ENCODE measurements around the gene GLT6D1.

Gene GLT6D1

DNA sequence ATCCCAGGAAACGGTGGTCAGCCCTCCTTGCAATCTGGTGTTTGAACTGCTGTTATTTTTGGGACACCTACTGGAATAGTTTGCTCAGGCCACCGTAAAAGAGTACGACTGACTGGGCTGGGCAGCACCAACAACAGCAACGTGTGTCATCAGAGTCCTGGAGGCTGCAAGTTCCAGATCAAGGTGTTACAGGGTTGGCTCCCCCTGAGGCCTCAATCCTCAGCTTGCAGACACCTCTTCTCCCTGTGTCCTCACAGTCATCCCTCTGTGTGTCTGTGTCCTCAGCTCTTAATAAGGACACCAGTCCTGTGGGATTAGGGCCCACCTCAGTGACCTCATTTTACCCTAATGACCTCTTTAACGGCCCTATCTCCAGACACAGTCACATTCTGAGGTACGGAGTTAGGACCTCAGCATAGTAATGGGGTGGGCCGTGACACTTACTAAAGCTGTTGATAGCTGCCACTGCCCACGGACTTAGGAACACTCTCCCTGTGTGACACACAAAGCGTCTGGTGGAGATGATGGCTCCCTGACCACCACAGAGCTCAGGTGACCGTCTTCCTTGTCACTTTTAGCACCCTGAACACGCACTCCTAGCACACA, 16.8 kb downstream of the GLT6D1 start:
- DNase-seq (ENCODE audit: low spot score) = no peak

DNA sequence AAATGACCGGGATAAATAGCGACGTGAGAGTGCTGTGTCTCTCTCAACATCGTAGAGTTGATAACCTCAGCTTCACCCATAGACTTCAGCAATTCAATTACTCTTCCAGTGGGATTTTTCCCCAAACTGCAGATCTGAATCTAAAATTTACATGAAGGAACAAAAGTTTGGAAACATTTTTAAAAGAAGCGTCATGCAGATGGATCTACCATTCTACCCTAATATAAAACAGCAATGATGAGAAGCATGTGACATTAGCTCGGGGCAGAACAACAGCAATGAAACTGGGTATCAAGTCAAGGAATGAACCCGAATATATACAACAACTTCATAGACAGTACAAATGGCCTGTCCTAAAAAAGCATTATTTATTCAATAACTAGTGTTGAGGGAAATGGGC, 18.8 kb downstream of the GLT6D1 start:
- no peak for DNase-seq (ENCODE audit: low spot score)

DNA sequence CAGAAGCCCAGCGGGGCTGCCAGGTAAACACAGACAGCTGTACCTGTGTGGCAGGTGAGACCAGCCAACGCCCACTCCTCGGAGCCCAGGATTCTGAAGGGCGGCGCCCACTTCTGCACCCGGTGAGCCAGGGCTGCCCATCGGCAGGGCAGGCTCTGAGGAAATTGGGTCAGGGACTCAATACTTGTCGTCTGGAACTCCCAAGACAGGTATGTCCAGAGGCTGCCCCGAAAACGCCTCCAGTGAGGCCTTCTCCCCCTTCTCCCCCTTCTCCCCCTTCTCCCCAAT, 19.8 kb downstream of the GLT6D1 start:
- DNase-seq (ENCODE audit: low spot score) = no peak

DNA sequence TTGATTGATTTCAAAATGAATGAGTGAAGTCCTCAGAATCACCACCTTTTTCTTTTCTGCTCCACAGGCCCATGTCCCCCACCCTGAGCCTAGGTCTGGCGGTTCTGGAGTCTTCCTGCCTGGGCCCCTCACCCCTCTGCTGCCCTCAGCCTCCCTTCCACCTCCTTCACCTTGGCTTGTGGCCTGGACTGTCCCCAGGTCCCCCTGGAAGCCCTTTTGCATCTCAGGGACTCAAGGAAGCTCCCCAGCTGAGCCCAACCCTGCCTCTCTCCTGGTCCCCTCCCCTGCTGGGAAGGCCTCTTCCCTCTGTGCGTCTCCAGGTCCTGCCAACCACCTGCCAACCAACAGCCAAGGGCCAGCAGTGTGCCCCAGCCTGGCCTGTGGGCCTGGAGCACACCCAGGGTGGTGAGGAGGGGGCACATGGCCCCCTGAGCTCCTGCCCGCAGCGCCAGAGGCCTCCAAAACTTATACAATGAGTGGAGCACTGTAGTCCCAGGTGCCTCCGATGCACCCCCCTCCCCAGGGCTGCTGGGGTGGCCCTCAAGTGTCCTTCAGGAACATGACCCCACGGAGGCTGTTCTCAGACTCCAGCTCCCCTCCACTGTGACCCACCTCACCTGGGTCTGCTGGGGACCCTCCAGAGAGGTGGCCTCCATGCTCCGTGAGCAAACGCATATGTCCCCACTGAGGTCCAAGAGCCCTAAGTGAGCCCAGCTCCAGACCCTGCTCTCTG, 20.3 kb downstream of the GLT6D1 start:
- no peak for DNase-seq (ENCODE audit: low spot score)

DNA sequence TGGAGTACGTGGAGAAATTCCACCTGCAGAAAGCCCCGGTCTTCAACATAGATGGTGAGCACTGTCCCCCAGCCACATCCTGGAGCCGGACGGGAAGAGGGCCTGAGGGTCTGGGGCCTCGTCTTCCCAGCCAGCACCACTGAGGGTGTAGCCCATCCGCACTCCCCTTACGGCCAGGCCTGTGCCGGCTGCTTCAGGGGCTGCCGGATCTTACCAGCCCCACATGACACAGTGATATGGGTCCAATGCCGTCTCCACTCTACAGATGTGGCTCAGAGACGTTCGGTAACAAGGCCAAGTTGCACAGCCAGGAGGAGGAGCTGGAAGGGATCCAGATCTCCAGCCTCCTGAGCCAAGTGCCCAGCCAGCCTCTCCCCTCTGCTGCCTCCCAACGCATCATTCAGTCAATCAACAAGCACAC, 21.3 kb downstream of the GLT6D1 start:
- DNase-seq (ENCODE audit: low spot score) = no peak

DNA sequence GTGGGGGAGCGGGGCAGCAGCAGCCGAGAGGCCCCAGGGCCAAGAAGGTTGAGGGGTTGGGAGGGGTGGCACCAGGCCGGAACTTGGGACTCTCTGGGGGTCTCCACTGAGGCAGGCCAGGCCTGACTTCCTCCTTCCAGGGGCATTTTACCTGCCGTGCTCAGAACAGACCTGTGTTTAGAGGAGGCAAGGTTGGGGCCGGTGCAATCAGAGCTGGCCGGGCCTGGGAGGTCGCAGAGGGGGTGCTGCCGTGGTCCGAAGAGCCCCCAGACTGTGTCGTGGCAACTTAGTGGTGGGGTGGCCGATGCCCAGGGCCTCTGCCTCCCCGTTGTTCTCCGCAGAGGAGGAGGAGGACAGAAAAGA, 21.8 kb downstream of the GLT6D1 start:
- DNase-seq (ENCODE audit: low spot score) = no peak

DNA sequence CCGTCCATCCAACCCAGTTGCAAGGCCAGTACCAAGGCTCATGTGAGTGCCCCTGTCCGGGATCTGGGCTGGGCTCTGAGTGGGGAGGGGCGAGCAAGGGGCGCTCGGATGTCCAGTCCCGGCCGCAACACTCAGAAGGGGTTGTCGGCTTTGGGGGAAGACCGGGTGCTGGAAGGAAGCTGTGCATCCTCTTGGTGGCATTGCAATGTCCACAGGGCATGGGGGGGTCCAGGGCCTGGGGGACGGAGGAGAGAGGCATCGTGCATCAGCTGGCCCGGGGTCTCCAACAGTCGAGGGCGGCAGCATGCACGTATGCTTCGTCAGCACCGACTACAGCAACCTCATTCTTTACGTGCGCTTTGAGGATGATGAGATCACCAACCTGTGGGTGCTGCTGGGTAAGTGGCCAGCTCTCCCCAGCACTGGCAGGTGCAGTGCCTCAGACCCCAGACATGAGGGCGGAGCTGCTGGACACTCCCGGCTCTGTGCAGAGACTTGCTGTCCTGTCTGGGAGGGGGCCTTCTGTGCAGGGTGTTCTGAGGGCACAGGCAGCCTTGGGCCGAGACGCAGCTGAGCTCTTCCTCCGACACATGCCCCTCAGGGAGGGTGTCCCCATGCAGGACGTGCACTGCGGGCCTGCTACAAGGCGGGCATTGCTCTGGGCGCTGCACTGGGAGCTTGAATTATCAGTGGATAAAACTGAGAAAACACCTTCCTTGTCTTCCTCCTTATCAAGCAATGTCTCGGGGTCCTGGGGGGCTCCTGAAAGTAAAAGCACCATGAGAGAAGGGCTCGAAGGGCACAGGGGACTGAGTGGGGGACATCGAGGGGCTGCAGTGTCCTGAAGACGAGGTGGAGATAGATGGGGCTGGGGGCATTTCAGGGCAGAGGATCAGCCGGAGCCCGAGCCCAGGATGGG, 22.5 kb downstream of the GLT6D1 start:
- DNase-seq (ENCODE audit: low spot score) = no peak

DNA sequence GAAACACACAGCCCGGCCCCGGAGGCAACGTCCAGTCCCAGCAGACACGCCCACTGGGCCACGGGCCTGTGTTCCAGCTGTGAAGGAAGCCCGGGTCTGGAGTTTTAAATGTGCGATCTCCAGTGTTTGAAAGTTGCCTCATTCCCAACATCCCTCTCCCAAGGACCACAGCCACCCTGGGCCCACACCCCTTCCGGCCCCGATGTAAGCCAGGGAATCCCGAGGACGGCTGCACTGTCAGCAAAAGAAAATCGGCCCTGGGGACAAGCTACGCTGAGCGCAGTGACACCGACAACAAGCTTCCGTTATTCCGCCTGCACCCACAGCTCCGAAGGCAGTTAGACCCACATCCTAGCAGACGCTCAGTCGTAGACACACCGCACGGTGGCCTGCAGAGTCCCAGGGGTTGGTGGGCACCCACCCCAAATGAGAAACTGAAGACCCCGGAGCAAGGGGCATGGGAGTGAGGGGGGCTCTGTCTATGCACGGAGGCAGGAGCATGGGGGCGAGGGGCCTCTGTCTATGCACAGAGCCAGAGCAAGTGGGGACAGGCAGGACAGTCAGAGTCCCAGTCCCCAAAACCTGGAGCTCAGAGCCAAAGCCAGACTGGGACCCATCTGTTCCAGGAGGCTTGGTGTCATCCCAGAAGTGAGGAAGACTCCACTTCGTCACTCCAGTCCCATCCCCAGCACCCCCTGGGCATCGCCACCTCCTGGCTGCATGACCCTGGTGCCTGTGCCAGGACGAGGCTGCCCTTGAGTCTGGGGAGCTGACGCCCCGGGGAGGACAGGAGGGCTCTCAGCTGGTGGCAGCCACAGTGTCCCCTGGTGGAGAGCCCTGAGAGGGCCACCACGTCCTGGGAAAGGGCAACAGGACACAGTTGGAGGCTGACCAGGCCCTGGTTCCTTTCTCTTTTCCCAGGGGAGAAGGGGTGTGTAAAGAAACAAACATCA, 23.4 kb downstream of the GLT6D1 start:
- no peak for DNase-seq (ENCODE audit: low spot score)

DNA sequence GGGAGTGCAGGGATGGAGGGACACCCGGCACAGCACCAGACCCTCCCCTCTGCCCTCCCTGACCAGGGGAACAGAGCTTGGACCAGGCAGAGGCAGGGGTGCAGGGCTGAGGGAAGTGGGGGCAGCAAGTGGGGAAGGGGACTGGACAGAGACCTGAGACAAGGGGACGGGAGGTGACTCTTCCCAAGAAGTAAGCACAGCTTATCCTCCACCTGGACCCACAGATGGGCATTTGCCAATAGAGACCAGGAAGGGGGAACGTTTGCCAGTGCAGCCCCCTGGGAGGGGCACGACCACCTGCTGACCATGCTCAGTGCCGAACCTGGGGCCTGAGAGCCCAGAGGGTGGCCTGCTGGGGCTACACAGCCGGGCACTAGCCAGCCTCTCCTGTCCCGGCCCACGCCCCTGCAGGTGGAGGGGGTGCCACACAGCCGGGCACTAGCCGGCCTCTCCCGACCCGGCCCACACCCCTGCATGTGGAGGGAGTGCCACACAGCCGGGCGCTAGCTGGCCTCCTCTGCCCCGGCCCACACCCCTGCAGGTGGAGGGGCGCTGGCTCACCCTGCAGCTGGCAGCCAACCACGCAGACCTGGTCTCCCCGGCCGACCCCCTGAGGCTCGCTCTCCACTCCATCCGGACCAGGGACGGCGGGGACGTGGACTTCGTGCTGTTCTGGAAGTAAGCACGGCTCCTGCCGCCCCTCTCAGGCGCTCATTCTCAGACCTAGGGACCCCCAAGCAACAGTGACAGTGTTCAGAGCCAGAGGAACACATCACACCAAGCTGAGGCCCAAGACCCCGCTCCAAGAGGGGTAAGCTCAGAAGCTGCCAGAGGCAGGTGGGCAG, 24.3 kb downstream of the GLT6D1 start:
- DNase-seq (ENCODE audit: low spot score) = no peak

DNA sequence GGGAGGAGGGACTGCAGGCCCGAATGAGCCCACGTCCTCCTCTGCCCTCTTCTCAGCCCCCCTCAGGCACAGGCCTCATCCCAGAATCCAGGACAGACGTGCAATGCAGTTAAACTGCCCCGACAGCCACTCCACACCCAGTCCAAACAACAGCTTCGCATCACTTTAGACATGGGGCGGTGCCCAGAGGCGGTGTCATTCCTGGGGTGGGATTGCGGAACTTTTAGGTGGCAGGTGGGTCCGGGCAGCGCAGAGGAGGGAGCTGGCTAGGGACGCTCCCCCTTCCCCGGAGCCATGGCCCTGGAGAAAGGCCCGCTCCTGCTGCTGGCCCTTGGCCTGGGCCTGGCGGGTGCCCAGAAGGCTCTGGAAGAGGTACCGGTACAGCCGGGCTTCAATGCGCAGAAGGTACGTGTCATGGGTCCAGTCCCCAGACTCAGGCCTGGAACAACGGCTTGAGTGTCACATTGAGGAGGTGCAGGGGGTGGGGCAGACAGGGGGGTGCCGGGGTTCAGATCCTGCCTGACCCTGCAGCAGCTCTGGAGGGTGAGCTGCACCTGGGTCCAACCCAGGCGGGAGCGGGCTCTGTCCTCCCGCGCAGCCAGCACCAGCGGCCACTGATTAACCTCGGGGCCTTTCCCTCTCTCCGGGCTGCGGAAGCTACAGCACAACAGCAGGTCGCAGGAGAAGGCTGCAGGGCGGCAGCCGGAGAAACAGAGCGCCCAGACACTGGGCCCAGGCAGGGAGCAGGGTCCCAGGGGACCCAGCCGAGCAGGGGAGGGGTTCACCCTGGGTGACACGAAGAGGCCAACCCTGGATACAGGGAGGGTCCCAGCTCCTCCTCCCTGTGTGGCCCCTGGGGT, 25.2 kb downstream of the GLT6D1 start:
- no peak for DNase-seq (ENCODE audit: low spot score)

DNA sequence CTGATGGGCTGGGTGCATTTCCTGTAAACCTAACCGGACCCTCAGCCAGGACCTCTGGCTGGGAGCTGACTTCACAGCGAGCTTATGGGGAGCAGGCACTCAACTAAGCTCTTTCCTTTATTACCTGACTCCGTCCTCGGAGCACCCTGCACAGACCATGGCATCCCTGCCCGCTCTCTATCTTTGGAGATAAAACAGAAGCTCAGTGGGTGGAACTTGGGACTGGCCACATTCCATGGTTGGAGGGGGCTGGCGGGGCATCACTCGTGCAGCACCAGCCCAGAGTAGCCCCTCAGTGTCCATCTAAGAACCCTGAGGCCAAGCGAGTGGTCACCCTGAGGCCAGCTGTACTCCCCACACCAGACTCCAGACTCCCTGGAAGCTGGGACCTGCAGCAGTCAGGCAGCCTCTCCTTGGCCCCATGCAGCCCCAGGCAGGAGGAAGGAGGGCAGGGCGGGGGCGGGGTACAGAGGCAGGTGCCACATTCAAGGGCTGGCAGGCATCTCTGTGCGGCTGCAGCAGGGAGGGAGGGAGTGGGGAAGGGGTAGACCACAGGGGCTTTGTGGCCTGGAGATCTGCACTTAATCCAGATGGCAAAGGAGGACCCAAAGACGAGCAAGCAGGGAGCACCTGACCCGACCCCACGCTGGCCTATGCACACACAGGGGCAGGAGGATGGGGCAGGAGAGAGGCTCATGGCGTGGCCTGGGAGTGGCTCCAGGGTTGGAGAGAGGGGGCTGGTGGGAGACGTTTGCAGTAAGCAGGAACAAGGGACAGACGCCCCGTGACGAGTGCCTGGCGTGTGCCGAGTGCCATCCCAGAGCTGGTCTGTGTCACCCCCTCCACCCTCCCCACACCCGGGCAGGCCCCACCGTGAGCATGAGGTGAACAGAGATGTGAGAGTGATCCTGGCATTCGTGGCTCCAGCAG, 26.1 kb downstream of the GLT6D1 start:
- no peak for DNase-seq (ENCODE audit: low spot score)

DNA sequence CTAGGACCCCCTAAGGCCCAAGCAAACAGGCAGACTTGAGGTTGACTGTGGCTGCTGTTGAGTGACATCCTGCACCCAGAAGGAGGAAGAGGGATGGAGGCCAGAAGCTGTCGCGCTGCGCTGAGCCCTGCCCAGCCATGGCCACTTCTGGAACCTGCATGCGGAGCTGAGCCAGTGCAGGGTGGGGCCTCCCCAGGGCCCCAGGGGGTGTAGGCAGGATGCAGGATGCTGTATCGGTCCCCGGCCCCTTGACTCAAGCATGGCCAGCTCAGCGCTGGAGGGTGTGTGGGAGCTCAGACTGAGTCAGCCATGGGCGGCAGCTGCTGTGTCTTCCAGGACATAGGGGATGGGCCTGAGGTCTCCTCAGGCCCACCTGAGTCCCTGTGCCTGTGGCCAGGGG, 26.9 kb downstream of the GLT6D1 start:
- no peak for DNase-seq (ENCODE audit: low spot score)

DNA sequence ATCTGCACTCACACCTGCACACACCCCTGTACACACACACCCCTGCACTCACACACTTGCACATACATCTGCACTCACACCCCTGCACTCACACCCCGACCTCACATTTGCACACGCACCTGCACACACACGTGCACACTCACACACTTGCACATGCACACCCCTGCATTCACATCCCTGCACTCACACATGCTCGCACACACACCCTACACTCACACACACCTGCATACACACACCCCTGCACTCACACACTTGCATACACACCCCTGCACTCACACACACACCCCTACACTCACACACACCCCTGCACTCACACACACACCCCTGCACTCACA, 27.5 kb downstream of the GLT6D1 start:
- DNase-seq (ENCODE audit: low spot score) = no peak

DNA sequence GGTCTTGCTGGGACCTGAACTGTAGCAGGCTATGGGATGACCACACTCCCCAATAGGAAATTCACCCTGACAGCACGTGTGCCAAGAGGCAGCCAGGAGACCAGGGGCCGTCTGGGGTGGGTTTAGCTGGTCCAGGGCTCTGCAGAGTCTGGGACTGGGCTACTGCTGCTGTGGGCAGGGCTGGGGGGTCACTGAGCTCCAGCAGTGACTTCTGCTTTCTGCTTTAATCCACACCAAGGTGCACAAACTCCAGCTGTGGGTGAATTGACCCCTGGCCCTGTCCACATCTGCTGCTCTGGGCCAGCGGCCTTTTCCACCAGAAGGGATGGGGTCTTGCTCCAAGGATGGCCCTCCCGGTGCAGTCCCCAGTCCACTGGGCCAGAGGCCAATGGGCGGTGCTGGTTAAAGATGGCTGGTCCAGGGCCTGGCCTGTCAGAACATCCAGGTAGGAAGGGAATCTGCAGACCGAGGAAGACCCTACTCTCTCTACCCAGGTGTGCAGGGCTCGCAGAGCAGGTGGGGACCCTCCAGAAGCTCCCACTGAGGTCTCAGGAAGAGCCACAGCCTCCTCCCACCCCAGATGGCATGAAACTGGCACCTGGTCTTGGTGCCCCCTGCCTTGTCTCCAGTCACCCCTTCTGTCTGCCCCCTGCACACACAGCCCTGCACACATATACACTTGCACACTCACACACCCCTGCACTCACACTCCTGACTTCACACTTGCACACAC, 28.0 kb downstream of the GLT6D1 start:
- no peak for DNase-seq (ENCODE audit: low spot score)

DNA sequence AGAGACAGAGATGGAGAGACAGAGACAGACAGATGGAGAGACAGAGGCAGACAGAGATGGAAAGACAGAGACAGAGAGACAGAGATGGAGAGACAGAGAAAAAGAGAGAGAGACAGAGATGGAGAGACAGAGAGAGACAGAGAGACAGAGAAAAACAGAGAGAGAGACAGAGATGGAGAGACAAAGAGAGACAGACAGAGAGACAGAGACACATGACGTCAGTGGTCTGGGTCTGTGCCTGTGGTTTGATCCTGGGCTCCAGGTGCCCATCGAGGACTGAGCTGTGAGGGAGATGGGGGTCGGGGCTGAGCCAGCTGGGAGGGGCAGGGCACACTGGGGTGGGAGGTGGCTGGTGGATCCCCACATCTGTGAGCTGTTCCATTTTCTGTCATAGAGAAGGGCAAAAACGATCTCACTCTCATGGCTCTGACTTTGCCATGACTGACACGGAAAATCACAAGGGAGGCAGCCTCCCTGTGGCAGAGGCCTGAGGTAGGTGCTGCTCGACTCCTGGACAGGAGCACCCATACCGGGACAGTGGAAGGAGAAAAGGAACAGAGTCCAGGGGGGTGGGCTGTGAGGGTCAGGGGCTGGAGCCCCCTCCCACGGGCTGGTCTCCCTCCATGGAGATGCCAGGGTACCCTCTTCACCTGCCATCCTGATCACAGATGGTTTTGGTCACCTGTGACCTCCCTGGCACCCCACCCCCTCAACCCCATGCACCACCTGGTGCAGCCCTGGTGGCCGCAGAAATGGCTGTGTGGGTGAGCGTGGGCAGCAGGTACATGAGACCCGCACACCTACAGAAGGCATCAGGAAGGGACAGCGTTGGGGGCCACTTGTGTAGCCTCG, 28.8 kb downstream of the GLT6D1 start:
- no peak for DNase-seq (ENCODE audit: low spot score)

DNA sequence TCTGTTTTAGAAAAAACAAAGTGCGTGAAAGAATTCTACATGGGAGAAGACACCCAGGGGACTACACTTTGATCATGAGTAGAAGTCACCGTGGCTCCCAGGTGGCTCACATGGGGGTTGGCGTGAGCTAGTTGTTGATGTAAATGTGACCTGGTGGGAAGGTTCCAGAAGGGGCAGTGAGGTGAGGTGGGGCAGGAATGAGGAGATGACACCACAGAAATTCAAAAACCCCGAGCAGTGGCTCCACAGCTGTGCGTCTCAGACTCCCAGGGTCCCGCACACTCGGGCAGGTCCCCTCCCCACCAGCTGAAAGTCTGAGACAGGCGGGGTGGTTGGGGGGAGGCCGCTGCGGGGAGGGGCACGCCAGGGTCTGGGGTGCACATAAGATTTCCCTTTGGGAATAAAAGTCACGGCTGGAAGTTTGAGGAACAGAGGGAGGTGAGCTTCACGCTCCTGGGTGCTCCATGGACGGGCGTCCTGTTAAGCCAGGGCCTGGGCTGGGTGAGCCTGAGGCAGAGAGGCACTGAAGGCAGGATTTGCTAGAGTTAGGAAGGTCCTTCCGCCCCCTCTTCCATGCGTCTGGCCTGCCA, 29.9 kb downstream of the GLT6D1 start:
- no peak for DNase-seq (ENCODE audit: low spot score)

DNA sequence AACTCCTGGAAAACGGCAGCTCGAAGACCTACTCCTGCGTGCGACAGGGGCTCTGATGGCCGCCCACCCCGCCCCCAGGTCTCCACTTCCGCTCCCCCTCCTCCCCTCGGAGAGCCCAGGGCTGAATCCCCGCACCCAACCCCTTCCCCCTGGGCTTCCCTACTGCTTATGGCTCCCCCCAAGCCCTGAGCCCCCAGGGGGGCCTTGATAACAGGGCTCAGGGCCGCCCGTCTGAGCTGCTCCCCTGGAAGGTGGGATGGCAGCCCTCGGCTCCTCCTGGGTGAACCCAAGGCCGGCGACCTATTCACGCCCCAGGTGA, 30.4 kb downstream of the GLT6D1 start:
- DNase-seq (ENCODE audit: low spot score) = no peak
